Endothelial cell of umbilical vein (primary cell): Measurements from ENCODE around the gene EEF1AKMT2.

Experiments
- EZH2 ChIP-seq: IDR thresholded peaks from 2 replicates; pipeline ENCODE4 v1.6.1; 2012; ENCODE audit warnings: borderline replicate concordance, low read depth, mild to moderate bottlenecking, moderate library complexity, low read length, inconsistent platforms; ENCODE audit not compliant: severe bottlenecking
- GATA2 ChIP-seq: IDR thresholded peaks from 2 replicates; pipeline ENCODE4 v1.7.0; 2011; ENCODE audit warnings: low read depth, mild to moderate bottlenecking, moderate library complexity, mixed read lengths, low read length; ENCODE audit not compliant: insufficient read length, insufficient read depth
- JUN ChIP-seq: IDR thresholded peaks from 2 replicates; pipeline ENCODE4 v1.6.1; 2011; ENCODE audit warnings: borderline replicate concordance, low read depth; ENCODE audit not compliant: insufficient read length, insufficient read depth
- MAX ChIP-seq: IDR thresholded peaks from 2 replicates; pipeline ENCODE4 v1.6.1; 2011; ENCODE audit not compliant: insufficient read depth, insufficient read length
- POLR2A ChIP-seq: IDR thresholded peaks from 2 replicates; pipeline ENCODE4 v1.6.1; 2012; ENCODE audit warnings: low read depth, mild to moderate bottlenecking, control low read depth, low read length
- POLR2AphosphoS5 ChIP-seq: IDR thresholded peaks from 2 replicates; pipeline ENCODE4 v1.6.1; 2012; ENCODE audit warnings: low read depth, mild to moderate bottlenecking, control low read depth, low read length, moderate library complexity; ENCODE audit not compliant: insufficient read depth
- TF ChIP-seq, protein P1 (sequence below), 2 donors: IDR thresholded peaks; 1 replicate in 1 of 2; 2 replicates in 1 of 2; pipeline ENCODE4 v1.5.1; 2011; ENCODE audit warnings: low read length in 2 of 2, mild to moderate bottlenecking in 2 of 2, moderate library complexity in 2 of 2, control low read depth in 1 of 2, inconsistent platforms in 1 of 2, low read depth in 1 of 2; ENCODE audit not compliant: insufficient read depth in 1 of 2; ENCODE audit errors: extremely low read depth in 1 of 2

GRCh38 chr10:124798364-124798763, 6.7 kb upstream of the EEF1AKMT2 start:
- TF ChIP-seq, protein P1, sequence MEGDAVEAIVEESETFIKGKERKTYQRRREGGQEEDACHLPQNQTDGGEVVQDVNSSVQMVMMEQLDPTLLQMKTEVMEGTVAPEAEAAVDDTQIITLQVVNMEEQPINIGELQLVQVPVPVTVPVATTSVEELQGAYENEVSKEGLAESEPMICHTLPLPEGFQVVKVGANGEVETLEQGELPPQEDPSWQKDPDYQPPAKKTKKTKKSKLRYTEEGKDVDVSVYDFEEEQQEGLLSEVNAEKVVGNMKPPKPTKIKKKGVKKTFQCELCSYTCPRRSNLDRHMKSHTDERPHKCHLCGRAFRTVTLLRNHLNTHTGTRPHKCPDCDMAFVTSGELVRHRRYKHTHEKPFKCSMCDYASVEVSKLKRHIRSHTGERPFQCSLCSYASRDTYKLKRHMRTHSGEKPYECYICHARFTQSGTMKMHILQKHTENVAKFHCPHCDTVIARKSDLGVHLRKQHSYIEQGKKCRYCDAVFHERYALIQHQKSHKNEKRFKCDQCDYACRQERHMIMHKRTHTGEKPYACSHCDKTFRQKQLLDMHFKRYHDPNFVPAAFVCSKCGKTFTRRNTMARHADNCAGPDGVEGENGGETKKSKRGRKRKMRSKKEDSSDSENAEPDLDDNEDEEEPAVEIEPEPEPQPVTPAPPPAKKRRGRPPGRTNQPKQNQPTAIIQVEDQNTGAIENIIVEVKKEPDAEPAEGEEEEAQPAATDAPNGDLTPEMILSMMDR (IDR thresholded peaks at IDR 0.05; ENCODE audit: extremely low read depth in 1 of 2, insufficient read depth in 1 of 2, low read depth in 1 of 2, low read length in 2 of 2) = no peak
- TF ChIP-seq EZH2 = no peak
- no peak for TF ChIP-seq GATA2
- no peak for TF ChIP-seq MAX
- TF ChIP-seq POLR2AphosphoS5 = no peak
- TF ChIP-seq POLR2A = no peak
- no peak for TF ChIP-seq JUN
